HEK293 (cell line): ENCODE results near the gene ADCY4.

Source experiments
- CTCF ChIA-PET: fragments of 350-600 bp; formaldehyde crosslinking; extraction: SDS; loops from one replicate; lab custom pipeline; 2021; ENCODE audit warnings: antibody characterized with exemption; lab: Yijun Ruan, JAX
- POLR2A ChIA-PET: fragments of 300-600 bp; formaldehyde crosslinking; extraction: SDS; loops from one replicate; lab custom pipeline; 2020; ENCODE audit warnings: antibody characterized with exemption, inconsistent platforms; lab: Yijun Ruan, JAX
- H3K27ac ChIP-seq: fragments of 200-500 bp; sonication (Bioruptor generic); 2 replicates; pipeline ENCODE4 v1.5.1; 2014; ENCODE audit warnings: low read depth, low read length, control low read depth, inconsistent platforms; ENCODE audit errors: extremely low read depth
- H3K36me3 ChIP-seq, 2 experiments: fragments of 200-500 bp in 1 of 2; sonication (Bioruptor generic) in 1 of 2; 1 replicate in 1 of 2; 2 replicates in 1 of 2; pipeline ENCODE4 v1.5.1; 2014 to 2017; ENCODE audit warnings: inconsistent platforms in 2 of 2, low read length in 2 of 2; ENCODE audit not compliant: control insufficient read depth in 2 of 2, insufficient read depth in 1 of 2
- H3K4me1 ChIP-seq: fragments of 200-500 bp; sonication (Bioruptor generic); 2 replicates; pipeline ENCODE4 v1.5.1; 2014; ENCODE audit warnings: mild to moderate bottlenecking, low read length, inconsistent platforms; ENCODE audit not compliant: control insufficient read depth, insufficient read depth
- H3K4me3 ChIP-seq: 2 replicates; pipeline ENCODE4 v1.5.1; 2011; ENCODE audit warnings: low read depth, mild to moderate bottlenecking, control low read depth, low read length, moderate library complexity
- H3K9me3 ChIP-seq: fragments of 200-500 bp; sonication (Bioruptor generic); 2 replicates; pipeline ENCODE4 v1.5.1; 2014; ENCODE audit warnings: low read depth, low read length, inconsistent platforms; ENCODE audit not compliant: control insufficient read depth, insufficient read depth
- EGR2 ChIP-seq: fragments of 450-650 bp; formaldehyde crosslinking; IDR thresholded peaks from 2 replicates; pipeline ENCODE4 v1.5.1; 2016; ENCODE audit warnings: low read depth, missing biosample characterization, missing genetic modification characterization
- PRDM2 ChIP-seq: fragments of 450-650 bp; formaldehyde crosslinking; IDR thresholded peaks from 2 replicates; pipeline ENCODE4 v1.5.1; 2016; ENCODE audit warnings: missing biosample characterization, missing genetic modification characterization, borderline replicate concordance
- SP2 ChIP-seq: fragments of 450-650 bp; formaldehyde crosslinking; IDR thresholded peaks from 2 replicates; pipeline ENCODE4 v1.5.1; 2016; ENCODE audit warnings: missing biosample characterization, missing genetic modification characterization
- ZBTB10 ChIP-seq: fragments of 450-650 bp; formaldehyde crosslinking; IDR thresholded peaks from 2 replicates; pipeline ENCODE4 v1.5.1; 2016; ENCODE audit warnings: missing biosample characterization, missing genetic modification characterization
- ZBTB26 ChIP-seq: fragments of 450-650 bp; formaldehyde crosslinking; optimal IDR thresholded peaks from 2 replicates; pipeline ENCODE3; 2016; ENCODE audit warnings: missing biosample characterization, mild to moderate bottlenecking, missing genetic modification characterization
- ZFP69B ChIP-seq: fragments of 450-650 bp; formaldehyde crosslinking; IDR thresholded peaks from 2 replicates; pipeline ENCODE4 v1.5.1; 2016; ENCODE audit warnings: missing biosample characterization, missing genetic modification characterization
- ZNF148 ChIP-seq: fragments of 450-650 bp; formaldehyde crosslinking; IDR thresholded peaks from 2 replicates; pipeline ENCODE4 v1.5.0; 2017; ENCODE audit warnings: missing biosample characterization, missing genetic modification characterization, borderline replicate concordance
- ZNF2 ChIP-seq: fragments of 450-650 bp; formaldehyde crosslinking; IDR thresholded peaks from 2 replicates; pipeline ENCODE4 v1.5.1; 2016; ENCODE audit warnings: missing biosample characterization, missing genetic modification characterization
- ZNF24 ChIP-seq: fragments of 450-650 bp; formaldehyde crosslinking; IDR thresholded peaks from 2 replicates; pipeline ENCODE4 v1.5.1; 2016; ENCODE audit warnings: missing biosample characterization, missing genetic modification characterization
- ZNF362 ChIP-seq: fragments of 450-650 bp; formaldehyde crosslinking; IDR thresholded peaks from 2 replicates; pipeline ENCODE4 v1.5.1; 2016; ENCODE audit warnings: missing biosample characterization, missing genetic modification characterization
- ZNF416 ChIP-seq: fragments of 450-650 bp; formaldehyde crosslinking; IDR thresholded peaks from 2 replicates; pipeline ENCODE4 v1.5.1; 2016; ENCODE audit warnings: missing biosample characterization, missing genetic modification characterization
- ZNF514 ChIP-seq: fragments of 450-650 bp; formaldehyde crosslinking; IDR thresholded peaks from 2 replicates; pipeline ENCODE4 v1.5.1; 2016; ENCODE audit warnings: missing biosample characterization, missing genetic modification characterization
- ZNF629 ChIP-seq: fragments of 450-650 bp; formaldehyde crosslinking; IDR thresholded peaks from 2 replicates; pipeline ENCODE4 v1.5.1; 2017; ENCODE audit warnings: missing biosample characterization, missing genetic modification characterization
- ZNF692 ChIP-seq: fragments of 450-650 bp; formaldehyde crosslinking; IDR thresholded peaks from 2 replicates; pipeline ENCODE4 v1.5.1; 2016; ENCODE audit warnings: missing biosample characterization, missing genetic modification characterization
- ZNF747 ChIP-seq: fragments of 450-650 bp; formaldehyde crosslinking; IDR thresholded peaks from 2 replicates; pipeline ENCODE4 v1.5.1; 2016; ENCODE audit warnings: missing biosample characterization, missing genetic modification characterization
- ZNF768 ChIP-seq: fragments of 450-650 bp; formaldehyde crosslinking; IDR thresholded peaks from 2 replicates; pipeline ENCODE4 v1.5.1; 2018; ENCODE audit warnings: missing biosample characterization, mild to moderate bottlenecking, missing genetic modification characterization
- ZNF777 ChIP-seq: fragments of 450-650 bp; formaldehyde crosslinking; IDR thresholded peaks from 2 replicates; pipeline ENCODE4 v1.5.1; 2017; ENCODE audit warnings: missing biosample characterization, missing genetic modification characterization, borderline replicate concordance
- ZSCAN30 ChIP-seq: fragments of 450-650 bp; IDR thresholded peaks from 2 replicates; pipeline ENCODE4 v1.5.1; 2018; ENCODE audit warnings: missing biosample characterization, mild to moderate bottlenecking, missing genetic modification characterization, moderate library complexity

ADCY4 gene

GRCh38 chr14:24270537-24271133, 64.2 kb downstream of the ADCY4 start:
- CTCF ChIA-PET = interaction anchor here (0.6 to 3.0 kb wide), 12 partner anchors 11 to 167 kb away, joined by 3 to 17 read pairs (median 4); partner anchors contain the start of genes CIDEB, LTB4R2, MDP1 and TINF2
- Histone ChIP-seq H3K4me1 (peaks cover 3% of the 10 kb centered on the region; the same call in 1 of the 2 replicates), H3K9me3 (no peaks in the 10 kb centered on the region), H3K36me3 (peaks cover 0 to 36% of the 10 kb centered on the region in 2 experiments; a peak in 1 of 3 replicates), H3K27ac (peak overlapping the region; percentile 94), H3K4me3 (peak overlapping the region; percentile 92)
- POLR2A ChIA-PET = interaction anchor here (0.5 to 2.9 kb wide), 32 partner anchors 9 to 218 kb away, joined by 3 to 47 read pairs (median 5); partner anchors contain the start of genes CIDEB, DCAF11, DHRS1 and EMC9
- TF ChIP-seq ZNF692 (no peak), ZNF148 (tag by site-specific recombination) (no peak), ZBTB26 (tag by site-specific recombination) (no peak), SP2 (no peak), ZNF777 (tag by site-specific recombination) (no peak), ZFP69B (tag by site-specific recombination) (no peak), ZNF747 (tag by site-specific recombination) (no peak), ZBTB10 (tag by site-specific recombination) (no peak), ZNF2 (no peak), ZSCAN30 (tag by site-specific recombination) (no peak), ZNF768 (tag by site-specific recombination) (no peak), ZNF362 (tag by site-specific recombination) (no peak), PRDM2 (tag by site-specific recombination) (no peak), ZNF416 (no peak), EGR2 (tag by site-specific recombination) (no peak), ZNF24 (tag by site-specific recombination) (peak; percentile 42; the same call in 1 of the 2 replicates), ZNF629 (tag by site-specific recombination) (peak; percentile 27), ZNF514 (tag by site-specific recombination) (no peak)
